ENCODE measurements around the gene PHF21A.

DNA sequence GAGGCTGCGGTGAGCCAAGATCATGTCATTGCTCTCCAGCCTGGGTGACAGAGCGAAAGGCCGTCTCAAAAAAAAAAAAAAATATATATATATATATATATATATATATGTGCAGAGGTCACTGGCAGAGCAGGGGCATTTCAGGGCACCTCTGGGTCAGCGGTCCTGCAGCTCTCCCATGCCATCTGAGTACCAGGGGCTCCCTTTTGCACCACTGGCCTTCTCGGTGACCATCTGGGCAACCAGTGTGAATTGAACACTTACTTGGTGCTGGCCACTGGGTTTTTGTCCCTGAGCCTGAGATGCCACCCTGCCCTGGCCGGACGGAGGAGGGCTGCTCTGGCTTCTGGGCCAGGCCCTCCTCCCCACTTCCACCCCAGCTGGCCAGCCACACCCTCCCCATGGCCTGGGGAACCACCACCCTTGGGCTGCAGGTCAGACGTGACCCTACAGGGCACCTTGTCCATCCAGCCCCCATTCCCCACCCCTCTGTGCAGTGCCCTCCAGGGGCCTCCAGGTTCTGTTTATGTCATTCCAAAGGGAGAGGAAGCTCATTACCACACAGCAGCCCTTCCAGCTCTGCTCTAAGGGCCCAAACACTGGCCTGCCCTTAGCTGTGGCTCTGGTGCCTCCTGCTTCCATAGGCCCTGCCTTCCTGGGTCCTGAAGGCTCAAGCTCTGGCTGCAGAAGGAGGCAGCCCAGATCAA lies 225.5 kb downstream of the PHF21A start:
- TF ChIP-seq CTCF (conservative IDR thresholded peaks at IDR 0.05 in 1 of 2, IDR thresholded peaks at IDR 0.05 in 1 of 2; ENCODE audit: extremely low read depth in 1 of 2, insufficient read depth in 1 of 2, low read depth in 1 of 2, low read length in 2 of 2) (no peak), EZH2 (IDR thresholded peaks at IDR 0.05; ENCODE audit: borderline replicate concordance, low read length) (no peak)

All from mammary epithelial cell (primary cell).